ENCODE results near the gene DYTN. TPM values are rescaled to one million over a fixed set of nuclear protein-coding genes. Genes with fewer than 3 reads are reported as not detected.

The DYTN gene
- polyA plus RNA-seq, 3 donors = not detected

- WGBS (ENCODE audit: insufficient coverage) = 89% methylated on average over 1 of the region's 2 CpGs
- Mint-ChIP-seq H3K27ac (no peak overlapping the region), H3K4me1 (no peaks in the 10 kb centered on the region), H3K27me3 (ENCODE audit: low read depth in 3 of 3) (peaks cover 0 to 7% (median 3%) of the 10 kb centered on the region in 3 donors), H3K9me3 (peaks cover 0 to 2% (median 0%) of the 10 kb centered on the region in 7 donors), H3K4me3 (no peak overlapping the region), H3K36me3 (no peaks in the 10 kb centered on the region)
- DNase-seq = no peak
- no peak for TF ChIP-seq CTCF (IDR thresholded peaks at IDR 0.05)
- no peaks in the 10 kb centered on the region for H3K4me1 ChIP-seq (ENCODE audit: control insufficient read depth in 1 of 2, insufficient read depth in 2 of 2, low read length in 2 of 2)
- no peak overlapping the region for H3K4me3 ChIP-seq (replicated peaks in 1 of 3; ENCODE audit: low read depth in 2 of 3, low read length in 3 of 3)
- no peaks in the 10 kb centered on the region for H3K27me3 ChIP-seq (ENCODE audit: control insufficient read depth in 2 of 2, insufficient read depth in 2 of 2, low read length in 2 of 2)
- no peak overlapping the region for H3K9ac ChIP-seq (ENCODE audit: insufficient read depth, low read length, poor library complexity, severe bottlenecking)
- no peak overlapping the region for H2AFZ ChIP-seq (ENCODE audit: insufficient read depth, low read depth, low read length, poor library complexity, severe bottlenecking)
- no peaks in the 10 kb centered on the region for H3K9me3 ChIP-seq (replicated peaks in 1 of 2; ENCODE audit: control insufficient read depth in 1 of 2, insufficient read depth in 1 of 2, low read length in 2 of 2)
- H4K20me1 ChIP-seq (ENCODE audit: insufficient read depth, low read length) = no peaks in the 10 kb centered on the region
- no peaks in the 10 kb centered on the region for H3K79me2 ChIP-seq (ENCODE audit: insufficient read depth, low read length)
- H3K4me2 ChIP-seq (replicated peaks; ENCODE audit: extremely low read depth, low read length, poor library complexity, severe bottlenecking) = no peak overlapping the region
- intact Hi-C loops (cut with micrococcal nuclease) = no loop called here
- no peaks in the 10 kb centered on the region for H3K36me3 ChIP-seq (replicated peaks in 1 of 2; ENCODE audit: control insufficient read depth in 1 of 2, insufficient read depth in 2 of 2, low read length in 2 of 2)
- no peak overlapping the region for H3K27ac ChIP-seq (ENCODE audit: low read depth in 1 of 2, low read length in 2 of 2)
Observed at GRCh38 chr2:206727287-206727686, 9.1 kb upstream of the DYTN start.

- intact Hi-C loops (cut with micrococcal nuclease) = no loop called here
- no peaks in the 10 kb centered on the region for H3K79me2 ChIP-seq (ENCODE audit: insufficient read depth, low read length)
- Mint-ChIP-seq H3K27me3 (ENCODE audit: low read depth in 3 of 3) (peaks cover 0 to 3% (median 2%) of the 10 kb centered on the region in 3 donors), H3K4me3 (no peak overlapping the region), H3K36me3 (no peaks in the 10 kb centered on the region), H3K4me1 (no peaks in the 10 kb centered on the region), H3K9me3 (peaks cover 0 to 3% (median 0%) of the 10 kb centered on the region in 7 donors), H3K27ac (no peak overlapping the region)
- DNase-seq = no peak
- no peak overlapping the region for H3K27ac ChIP-seq (ENCODE audit: low read depth in 1 of 2, low read length in 2 of 2)
- H3K9ac ChIP-seq (ENCODE audit: insufficient read depth, low read length, poor library complexity, severe bottlenecking) = no peak overlapping the region
- no CpG with 5 or more reads among the region's 1 CpG for WGBS (ENCODE audit: insufficient coverage)
- H3K4me3 ChIP-seq (replicated peaks in 1 of 3; ENCODE audit: low read depth in 2 of 3, low read length in 3 of 3) = no peak overlapping the region
- H3K36me3 ChIP-seq (replicated peaks in 1 of 2; ENCODE audit: control insufficient read depth in 1 of 2, insufficient read depth in 2 of 2, low read length in 2 of 2) = no peaks in the 10 kb centered on the region
- no peak for TF ChIP-seq CTCF (IDR thresholded peaks at IDR 0.05)
- H3K9me3 ChIP-seq (replicated peaks in 1 of 2; ENCODE audit: control insufficient read depth in 1 of 2, insufficient read depth in 1 of 2, low read length in 2 of 2) = no peaks in the 10 kb centered on the region
- no peak overlapping the region for H3K4me2 ChIP-seq (replicated peaks; ENCODE audit: extremely low read depth, low read length, poor library complexity, severe bottlenecking)
- H3K27me3 ChIP-seq (ENCODE audit: control insufficient read depth in 2 of 2, insufficient read depth in 2 of 2, low read length in 2 of 2) = no peaks in the 10 kb centered on the region
- H4K20me1 ChIP-seq (ENCODE audit: insufficient read depth, low read length) = no peaks in the 10 kb centered on the region
- no peak overlapping the region for H2AFZ ChIP-seq (ENCODE audit: insufficient read depth, low read depth, low read length, poor library complexity, severe bottlenecking)
- H3K4me1 ChIP-seq (ENCODE audit: control insufficient read depth in 1 of 2, insufficient read depth in 2 of 2, low read length in 2 of 2) = no peaks in the 10 kb centered on the region
Observed at GRCh38 chr2:206723288-206723687, 5.1 kb upstream of the DYTN start.
